SK-N-SH (cell line): ENCODE data around the gene LRRC26. TPM values are rescaled to one million over a fixed set of nuclear protein-coding genes. Genes with fewer than 3 reads are reported as not detected.

ENCODE experiments used
- CTCF ChIA-PET: fragments of 300-600, 350-600 bp; formaldehyde crosslinking; extraction: SDS; loops from one replicate; lab custom pipeline; 2021; lab: Yijun Ruan, JAX
- POLR2A ChIA-PET: fragments of 350-600 bp; sonication (Branson Sonifier 250); formaldehyde crosslinking; extraction: SDS; loops from one replicate; lab custom pipeline; 2020; ENCODE audit warnings: antibody characterized with exemption, inconsistent platforms; lab: Yijun Ruan, JAX
- DNase-seq: peaks from one replicate; pipeline ENCODE4 v3.0.0; 2012
- H2AFZ ChIP-seq: fragments of 200-600 bp; sonication (generic); 2 replicates; pipeline ENCODE4 v1.8.1; 2016; ENCODE audit warnings: antibody characterized with exemption, mild to moderate bottlenecking, low read depth
- H3F3A ChIP-seq: fragments of 200-600 bp; sonication (generic); replicated peaks from 2 replicates; pipeline ENCODE3; 2016; ENCODE audit warnings: antibody characterized with exemption, mild to moderate bottlenecking; ENCODE audit not compliant: insufficient read depth
- H3K27ac ChIP-seq, 2 experiments: fragments of 200-500 bp in 1 of 2; fragments of 200-600 bp in 1 of 2; sonication (Bioruptor generic) in 1 of 2; sonication (generic), shearing (Covaris generic) in 1 of 2; 2 replicates each; pipeline versions ENCODE4 v1.5.1 to v1.6.1; 2014 to 2016; ENCODE audit warnings: low read depth in 2 of 2, inconsistent platforms in 1 of 2, low read length in 1 of 2, mild to moderate bottlenecking in 1 of 2, mixed read lengths in 1 of 2
- H3K27me3 ChIP-seq: fragments of 200-600 bp; sonication (generic), shearing (Covaris generic); 2 replicates; pipeline ENCODE4 v1.6.1; 2016; ENCODE audit warnings: mixed run types; ENCODE audit not compliant: insufficient read depth
- H3K36me3 ChIP-seq, 2 experiments: fragments of 200-500 bp in 1 of 2; fragments of 200-600 bp in 1 of 2; sonication (Bioruptor generic) in 1 of 2; sonication (generic) in 1 of 2; replicated peaks in 1 of 2; 2 replicates each; pipeline versions ENCODE3 to v1.5.1; 2014 to 2016; ENCODE audit warnings: low read length in 1 of 2, mild to moderate bottlenecking in 1 of 2; ENCODE audit not compliant: insufficient read depth in 2 of 2, control insufficient read depth in 1 of 2
- H3K4me1 ChIP-seq, 2 experiments: fragments of 200-500 bp in 1 of 2; fragments of 200-600 bp in 1 of 2; sonication (Bioruptor generic) in 1 of 2; sonication (generic), shearing (Covaris generic) in 1 of 2; 2 replicates each; pipeline versions ENCODE4 v1.5.1 to v1.6.1; 2014 to 2016; ENCODE audit warnings: low read depth in 1 of 2, low read length in 1 of 2, mixed run types in 1 of 2; ENCODE audit not compliant: insufficient read depth in 2 of 2, control insufficient read depth in 1 of 2
- H3K4me2 ChIP-seq: fragments of 200-600 bp; sonication (generic), shearing (Covaris generic); 2 replicates; pipeline ENCODE4 v1.6.1; 2017; ENCODE audit warnings: mixed run types
- H3K4me3 ChIP-seq, 2 experiments: fragments of 200-500 bp in 1 of 2; fragments of 200-600 bp in 1 of 2; sonication (Bioruptor generic) in 1 of 2; sonication (generic), shearing (Covaris generic) in 1 of 2; 2 replicates each; pipeline versions ENCODE4 v1.5.1 to v1.8.1; 2014 to 2016; ENCODE audit warnings: low read depth in 2 of 2, inconsistent platforms in 1 of 2, low read length in 1 of 2, mild to moderate bottlenecking in 1 of 2, mixed read lengths in 1 of 2, moderate library complexity in 1 of 2
- H3K79me2 ChIP-seq: fragments of 200-600 bp; sonication (generic); 2 replicates; pipeline ENCODE4 v1.8.1; 2017; ENCODE audit warnings: mild to moderate bottlenecking; ENCODE audit not compliant: insufficient read depth
- H3K9ac ChIP-seq: fragments of 200-600 bp; sonication (generic); 2 replicates; pipeline ENCODE4 v1.6.1; 2017; ENCODE audit warnings: mixed run types
- H3K9me2 ChIP-seq: fragments of 200-600 bp; sonication (generic); 2 replicates; pipeline ENCODE4 v1.6.1; 2017; ENCODE audit warnings: mixed run types
- H3K9me3 ChIP-seq: fragments of 200-600 bp; sonication (generic); 2 replicates; pipeline ENCODE4 v1.6.1; 2017; ENCODE audit warnings: mixed run types, mild to moderate bottlenecking, moderate library complexity
- H4K20me1 ChIP-seq: fragments of 200-600 bp; sonication (generic); 2 replicates; pipeline ENCODE4 v1.6.1; 2017; ENCODE audit warnings: mild to moderate bottlenecking, mixed run types; ENCODE audit not compliant: insufficient read depth
- CHD2 ChIP-seq: fragments of 150-350 bp; IDR thresholded peaks from 2 replicates; pipeline ENCODE4 v1.6.1; 2018; ENCODE audit warnings: low read length; ENCODE audit not compliant: partially characterized antibody
- ELF1 ChIP-seq: IDR thresholded peaks from 2 replicates; pipeline ENCODE4 v1.4.0; 2012
- EP300 ChIP-seq, 2 experiments: IDR thresholded peaks; 2 replicates each; pipeline versions ENCODE4 v1.4.0 to v1.6.1; 2012; ENCODE audit warnings: borderline replicate concordance in 1 of 2, low read depth in 1 of 2, low read length in 1 of 2
- FOSL2 ChIP-seq: IDR thresholded peaks from 2 replicates; pipeline ENCODE4 v1.4.0; 2012; ENCODE audit warnings: low read depth, mild to moderate bottlenecking, moderate library complexity, borderline replicate concordance
- FOXM1 ChIP-seq: IDR thresholded peaks from 2 replicates; pipeline ENCODE4 v1.4.0; 2012; ENCODE audit warnings: low read depth, mild to moderate bottlenecking
- GABPA ChIP-seq: IDR thresholded peaks from 2 replicates; pipeline ENCODE4 v1.4.0; 2012; ENCODE audit warnings: low read depth, mild to moderate bottlenecking
- IRF3 ChIP-seq: fragments of 150-350 bp; IDR thresholded peaks from 2 replicates; pipeline ENCODE4 v1.6.1; 2016; ENCODE audit warnings: mild to moderate bottlenecking, low read depth, low read length
- JUND ChIP-seq: IDR thresholded peaks from 2 replicates; pipeline ENCODE4 v1.4.0; 2012
- MAX ChIP-seq: IDR thresholded peaks from 2 replicates; pipeline ENCODE4 v1.4.0; 2012; ENCODE audit warnings: low read depth
- MXI1 ChIP-seq: IDR thresholded peaks from 2 replicates; pipeline ENCODE4 v1.6.1; 2012; ENCODE audit warnings: mild to moderate bottlenecking, low read depth, low read length, improper control_type of control experiment
- NFIC ChIP-seq: IDR thresholded peaks from 2 replicates; pipeline ENCODE4 v1.4.0; 2012; ENCODE audit warnings: borderline replicate concordance
- POLR2AphosphoS5 ChIP-seq: IDR thresholded peaks from 2 replicates; pipeline ENCODE4 v1.6.1; 2012; ENCODE audit warnings: low read depth, low read length
- RAD21 ChIP-seq: IDR thresholded peaks from 2 replicates; pipeline ENCODE4 v1.6.1; 2012; ENCODE audit warnings: mild to moderate bottlenecking, low read length
- RCOR1 ChIP-seq: fragments of 150-350 bp; IDR thresholded peaks from 2 replicates; pipeline ENCODE4 v1.6.1; 2017; ENCODE audit warnings: antibody characterized with exemption, low read length
- REST ChIP-seq: IDR thresholded peaks from 2 replicates; pipeline ENCODE4 v1.6.1; 2012; ENCODE audit warnings: mild to moderate bottlenecking, low read depth, low read length, moderate library complexity
- RFX5 ChIP-seq: IDR thresholded peaks from 2 replicates; pipeline ENCODE4 v1.6.1; 2012; ENCODE audit warnings: mild to moderate bottlenecking, improper control_type of control experiment, low read length
- SIN3A ChIP-seq: IDR thresholded peaks from 2 replicates; pipeline ENCODE4 v1.6.1; 2012; ENCODE audit warnings: low read depth, mild to moderate bottlenecking, low read length, moderate library complexity, borderline replicate concordance
- SMC3 ChIP-seq: IDR thresholded peaks from 2 replicates; pipeline ENCODE4 v1.6.1; 2012; ENCODE audit warnings: low read depth, low read length, improper control_type of control experiment
- TCF12 ChIP-seq: IDR thresholded peaks from 2 replicates; pipeline ENCODE4 v1.4.0; 2012
- USF1 ChIP-seq: IDR thresholded peaks from 2 replicates; pipeline ENCODE4 v1.4.0; 2012; ENCODE audit warnings: low read depth, borderline replicate concordance
- USF2 ChIP-seq: fragments of 150-350 bp; IDR thresholded peaks from 2 replicates; pipeline ENCODE4 v1.6.1; 2017; ENCODE audit warnings: antibody characterized with exemption, low read length, low read depth, borderline replicate concordance
- YY1 ChIP-seq: IDR thresholded peaks from 2 replicates; pipeline ENCODE4 v1.4.0; 2012; ENCODE audit warnings: low read depth, mild to moderate bottlenecking
- ZBTB33 ChIP-seq: IDR thresholded peaks from 2 replicates; pipeline ENCODE4 v1.4.0; 2012; ENCODE audit warnings: low read depth, borderline replicate concordance
- WGBS: methylation state at CpG from one replicate; pipeline ENCODE4 v1.1.6; 2017; ENCODE audit warnings: low lambda C conversion rate; 5-methylcytosine and 5-hydroxymethylcytosine counted together
- polyA plus RNA-seq, 3 experiments: library from polyadenylated mRNA; depleted of rRNA; stranded (reverse); fragments of >200 nt; gene quantifications; 2 replicates each; pipeline ENCODE4 v1.2.3, GENCODE V29; 2012

The LRRC26 gene
- polyA plus RNA-seq, 1 of the 3 experiments (the other 2 are of a cell fraction): not detected

- H3F3A ChIP-seq: peaks cover 14% of the 10 kb centered on the region
- 0% methylated on average over 15 of the region's 118 CpGs for WGBS
- peak; percentile 100 for DNase-seq
- H4K20me1 ChIP-seq: peaks cover 33% of the 10 kb centered on the region
- CTCF ChIA-PET: interaction anchor here (0.9 to 1.4 kb wide), 5 partner anchors 22 to 171 kb away, joined by 3 to 6 read pairs (median 3); partner anchors contain the start of genes NRARP and UAP1L1
- peaks cover 80% of the 10 kb centered on the region for H3K79me2 ChIP-seq
- H3K4me2 ChIP-seq: peak within 1 kb of the TSS; percentile 99
- no peaks in the 10 kb centered on the region for H3K36me3 ChIP-seq
- H3K27me3 ChIP-seq: no peaks in the 10 kb centered on the region
- H3K4me3 ChIP-seq: peak within 1 kb of the TSS; percentile 70 to 83
- POLR2A ChIA-PET: interaction anchor here (0.6 to 1.4 kb wide), 7 partner anchors 8 to 222 kb away, joined by 3 to 9 read pairs (median 5); partner anchors contain the start of gene SSNA1
- H2AFZ ChIP-seq: peak within 1 kb of the TSS; percentile 83; the same call in 1 of the 2 replicates
- H3K27ac ChIP-seq: peak within 1 kb of the TSS; percentile 46 to 87; a peak in 3 of 4 replicates
- H3K9me3 ChIP-seq: no peaks in the 10 kb centered on the region
- peak within 1 kb of the TSS; percentile 66; the same call in 1 of the 2 replicates for H3K9ac ChIP-seq
- no peaks in the 10 kb centered on the region for H3K9me2 ChIP-seq
- peaks cover 15 to 45% of the 10 kb centered on the region in 2 experiments; a peak in 3 of 4 replicates for H3K4me1 ChIP-seq
- TF ChIP-seq SMC3 (no peak), NFIC (no peak), IRF3 (peak; percentile 81), ZBTB33 (no peak), YY1 (peak; percentile 60; the same call in 1 of the 2 replicates), CHD2 (peak; percentile 80), MAX (no peak), USF1 (no peak), ELF1 (peak; percentile 96), RFX5 (no peak), FOSL2 (no peak), USF2 (peak; percentile 10; the same call in 1 of the 2 replicates), GABPA (peak; percentile 59), TCF12 (no peak), EP300 (IDR thresholded peaks at IDR 0.05; ENCODE audit: borderline replicate concordance in 1 of 2, low read depth in 1 of 2, low read length in 1 of 2) (no peak), POLR2AphosphoS5 (peak; percentile 75), RAD21 (no peak), SIN3A (peak; percentile 54; the same call in 1 of the 2 replicates), MXI1 (peak; percentile 54), JUND (no peak), RCOR1 (no peak), REST (peak; percentile 66), FOXM1 (no peak)
These were observed 30.7 kb upstream of the LRRC26 start, which contains the start of gene TPRN for GRCh38 chr9:137200311-137201204. Gene TPRN, minus strand, starts transcription at chr9:137200741. Its CDS starts 30 bp downstream, at chr9:137200711.
